NT2/D1 (cell line): ENCODE measurements around the gene PPP1R26.
"Not testable (repeated sequence)": the region's sequence is repeated elsewhere in the genome, so short reads cannot be mapped to it uniquely, and the experiment has no call there.

ENCODE experiments used
- DNase-seq: peaks from one replicate; pipeline ENCODE4 v3.0.0-alpha.2; 2011; ENCODE audit warnings: low read depth, low spot score
- H3K27me3 ChIP-seq: 2 replicates; pipeline ENCODE4 v1.6.0; 2011; ENCODE audit warnings: mild to moderate bottlenecking; ENCODE audit not compliant: insufficient read length, insufficient read depth
- H3K36me3 ChIP-seq: 2 replicates; pipeline ENCODE4 v1.6.1; 2011; ENCODE audit warnings: mild to moderate bottlenecking, low read length, mixed read lengths; ENCODE audit not compliant: insufficient read depth, insufficient read length
- H3K4me1 ChIP-seq: 2 replicates; pipeline ENCODE4 v1.5.1; 2011; ENCODE audit not compliant: insufficient read depth, insufficient read length
- H3K4me3 ChIP-seq: 2 replicates; pipeline ENCODE4 v1.5.1; 2011; ENCODE audit warnings: low read depth; ENCODE audit not compliant: insufficient read length
- H3K9ac ChIP-seq: 2 replicates; pipeline ENCODE4 v1.6.0; 2011; ENCODE audit warnings: low read depth; ENCODE audit not compliant: insufficient read length
- H3K9me3 ChIP-seq: 2 replicates; pipeline ENCODE4 v1.5.1; 2011; ENCODE audit warnings: mild to moderate bottlenecking, low read length; ENCODE audit not compliant: insufficient read depth
- SUZ12 ChIP-seq: IDR thresholded peaks from 2 replicates; pipeline ENCODE4 v1.6.1; 2011; ENCODE audit not compliant: insufficient read length, insufficient read depth; ENCODE audit errors: extremely low read depth
- YY1 ChIP-seq: IDR thresholded peaks from 2 replicates; pipeline ENCODE4 v1.6.1; 2011; ENCODE audit not compliant: insufficient read length, insufficient read depth
- ZNF274 ChIP-seq: IDR thresholded peaks from 2 replicates; pipeline ENCODE4 v1.6.1; 2011; ENCODE audit warnings: mild to moderate bottlenecking, low read depth, low read length

PPP1R26 gene

DNA sequence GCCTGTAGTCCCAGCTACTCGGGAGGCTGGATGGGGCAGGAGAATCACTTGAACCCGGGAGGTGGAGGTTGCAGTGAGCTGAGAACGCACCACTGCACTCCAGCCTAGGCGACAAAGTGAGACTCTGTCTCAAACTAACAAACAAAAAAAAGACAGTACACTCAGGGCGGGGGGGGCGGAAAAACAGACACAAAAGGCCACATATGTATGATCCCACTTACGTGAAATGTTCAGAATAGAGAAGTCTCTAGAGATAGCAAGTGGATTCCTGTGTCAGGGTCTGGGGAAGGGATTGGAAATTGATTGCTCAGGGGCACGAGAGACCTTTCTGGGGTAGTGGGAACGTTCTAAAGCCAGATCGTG, 32.6 kb downstream of the PPP1R26 start:
- Histone ChIP-seq H3K9ac (no peak overlapping the region), H3K4me3 (no peak overlapping the region), H3K36me3 (no peaks in the 10 kb centered on the region), H3K27me3 (no peaks in the 10 kb centered on the region), H3K9me3 (no peaks in the 10 kb centered on the region), H3K4me1 (no peaks in the 10 kb centered on the region)
- no peak for DNase-seq
- TF ChIP-seq SUZ12, result no peak
- no peak for TF ChIP-seq YY1
- TF ChIP-seq ZNF274, result no peak

DNA sequence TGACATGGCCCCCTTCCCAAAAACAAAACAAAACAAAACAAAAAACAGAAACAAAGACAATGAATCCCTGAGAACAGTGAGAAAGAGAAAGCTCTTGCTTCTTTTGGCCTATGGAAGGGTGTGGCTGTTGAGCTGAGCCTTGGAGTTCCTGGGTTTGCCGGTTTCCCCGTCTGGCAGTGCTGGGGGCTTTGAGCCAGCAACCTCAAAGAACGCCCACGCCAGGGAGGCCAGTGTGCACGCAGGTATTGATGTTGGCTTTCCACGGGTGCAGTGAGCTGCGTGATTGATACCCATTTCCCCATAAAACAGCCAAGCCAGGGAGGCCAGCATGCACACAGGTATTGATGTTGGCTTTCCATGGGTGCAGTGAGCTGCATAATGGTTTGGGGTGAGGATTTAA, 33.3 kb downstream of the PPP1R26 start:
- Histone ChIP-seq H3K9me3 (no peaks in the 10 kb centered on the region), H3K27me3 (no peaks in the 10 kb centered on the region), H3K4me3 (no peak overlapping the region), H3K4me1 (no peaks in the 10 kb centered on the region), H3K36me3 (no peaks in the 10 kb centered on the region), H3K9ac (no peak overlapping the region)
- DNase-seq, result no peak
- no peak for TF ChIP-seq ZNF274
- TF ChIP-seq SUZ12, result no peak
- TF ChIP-seq YY1, result no peak

DNA sequence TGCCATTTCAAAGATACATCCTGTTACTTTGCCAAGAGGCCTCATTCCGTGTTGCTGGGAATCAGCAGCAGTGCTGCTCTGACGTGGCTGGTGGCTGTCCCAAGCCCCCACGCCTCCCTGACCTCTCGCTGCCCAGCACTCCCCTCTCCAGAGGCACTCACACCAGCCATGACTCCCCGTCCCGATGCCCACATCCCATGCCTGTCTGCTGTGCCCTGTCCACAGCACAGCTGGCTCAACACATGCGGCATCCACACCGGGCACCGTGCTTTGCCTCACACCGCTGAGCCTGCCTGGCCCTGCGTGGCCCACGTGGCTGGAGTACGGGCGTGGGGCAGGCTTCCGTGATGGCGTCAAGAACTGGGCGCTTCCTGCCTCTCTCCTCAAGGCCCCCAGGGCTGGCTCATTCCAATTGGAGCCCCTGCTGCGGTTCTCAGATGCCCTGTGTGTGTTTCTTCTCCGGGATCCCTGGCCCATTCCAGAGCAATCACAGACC, 33.8 kb downstream of the PPP1R26 start:
- no peaks in the 10 kb centered on the region for H3K27me3 ChIP-seq
- no peaks in the 10 kb centered on the region for H3K4me1 ChIP-seq
- no peak overlapping the region for H3K4me3 ChIP-seq
- no peak overlapping the region for H3K9ac ChIP-seq
- TF ChIP-seq SUZ12 (no peak), ZNF274 (no peak), YY1 (no peak)
- no peaks in the 10 kb centered on the region for H3K36me3 ChIP-seq
- DNase-seq, result no peak
- no peaks in the 10 kb centered on the region for H3K9me3 ChIP-seq

DNA sequence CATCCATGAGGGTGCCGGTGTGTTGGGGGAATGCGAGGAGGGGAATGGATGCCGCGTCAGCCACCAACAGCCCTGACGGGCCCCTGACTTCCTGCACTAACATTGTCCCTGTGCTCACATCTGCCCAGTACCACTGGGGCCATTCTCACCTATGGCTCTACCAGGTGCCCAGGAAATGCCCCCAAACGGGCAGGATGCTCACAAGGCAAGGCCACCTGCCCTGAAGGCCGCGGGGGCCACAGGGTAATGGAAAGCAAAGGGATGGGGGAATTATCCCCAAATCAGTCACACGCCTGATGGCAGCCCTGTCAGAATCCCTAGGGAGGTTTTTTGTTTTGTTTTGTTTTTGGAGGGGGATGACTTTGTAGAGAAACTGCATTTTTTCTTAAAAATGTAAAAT, 34.3 kb downstream of the PPP1R26 start:
- not testable (repeated sequence) for H3K36me3 ChIP-seq, H3K9me3 ChIP-seq, H3K9ac ChIP-seq, H3K27me3 ChIP-seq, H3K4me1 ChIP-seq, H3K4me3 ChIP-seq, DNase-seq

DNA sequence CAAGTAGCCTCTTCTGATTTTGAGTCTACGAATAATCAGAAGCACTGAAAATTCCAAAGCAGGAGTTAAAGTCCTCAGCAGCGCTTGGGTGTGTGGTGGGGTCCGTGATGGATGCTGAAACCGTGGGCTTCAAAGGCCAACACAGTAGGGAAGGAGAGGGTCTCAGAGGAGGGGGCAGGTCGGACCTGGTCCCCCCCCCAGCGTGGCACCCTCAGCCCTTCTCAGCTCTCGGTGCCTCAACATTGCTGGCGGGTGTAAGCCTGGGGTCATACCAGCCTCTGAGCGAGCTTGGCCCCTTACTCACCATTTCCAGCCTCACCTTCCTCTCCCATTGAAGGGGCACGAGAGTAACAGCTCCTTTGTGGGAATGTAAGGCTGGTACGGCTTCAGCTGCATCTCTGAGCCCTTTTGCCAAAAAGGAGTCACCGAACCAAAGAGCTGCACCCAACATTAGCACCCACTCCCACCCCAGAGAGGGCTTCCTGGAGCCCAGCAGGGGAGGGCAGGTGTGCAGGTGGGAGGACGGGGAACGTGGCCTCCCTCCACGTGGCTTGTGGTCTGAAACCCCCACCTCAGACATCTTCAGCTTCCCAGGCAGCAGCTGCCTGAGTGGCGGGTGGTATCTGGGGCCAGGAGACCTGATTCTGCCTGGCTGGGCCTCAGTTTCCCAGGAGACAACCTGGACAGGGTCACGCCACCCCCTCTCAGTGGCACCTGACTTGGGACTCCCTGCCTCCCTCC, 34.9 kb downstream of the PPP1R26 start:
- no peak for DNase-seq
- Histone ChIP-seq H3K9me3 (no peaks in the 10 kb centered on the region), H3K4me1 (no peaks in the 10 kb centered on the region), H3K36me3 (no peaks in the 10 kb centered on the region), H3K27me3 (no peaks in the 10 kb centered on the region), H3K4me3 (no peak overlapping the region), H3K9ac (no peak overlapping the region)
- TF ChIP-seq SUZ12 (no peak), YY1 (no peak), ZNF274 (no peak)

DNA sequence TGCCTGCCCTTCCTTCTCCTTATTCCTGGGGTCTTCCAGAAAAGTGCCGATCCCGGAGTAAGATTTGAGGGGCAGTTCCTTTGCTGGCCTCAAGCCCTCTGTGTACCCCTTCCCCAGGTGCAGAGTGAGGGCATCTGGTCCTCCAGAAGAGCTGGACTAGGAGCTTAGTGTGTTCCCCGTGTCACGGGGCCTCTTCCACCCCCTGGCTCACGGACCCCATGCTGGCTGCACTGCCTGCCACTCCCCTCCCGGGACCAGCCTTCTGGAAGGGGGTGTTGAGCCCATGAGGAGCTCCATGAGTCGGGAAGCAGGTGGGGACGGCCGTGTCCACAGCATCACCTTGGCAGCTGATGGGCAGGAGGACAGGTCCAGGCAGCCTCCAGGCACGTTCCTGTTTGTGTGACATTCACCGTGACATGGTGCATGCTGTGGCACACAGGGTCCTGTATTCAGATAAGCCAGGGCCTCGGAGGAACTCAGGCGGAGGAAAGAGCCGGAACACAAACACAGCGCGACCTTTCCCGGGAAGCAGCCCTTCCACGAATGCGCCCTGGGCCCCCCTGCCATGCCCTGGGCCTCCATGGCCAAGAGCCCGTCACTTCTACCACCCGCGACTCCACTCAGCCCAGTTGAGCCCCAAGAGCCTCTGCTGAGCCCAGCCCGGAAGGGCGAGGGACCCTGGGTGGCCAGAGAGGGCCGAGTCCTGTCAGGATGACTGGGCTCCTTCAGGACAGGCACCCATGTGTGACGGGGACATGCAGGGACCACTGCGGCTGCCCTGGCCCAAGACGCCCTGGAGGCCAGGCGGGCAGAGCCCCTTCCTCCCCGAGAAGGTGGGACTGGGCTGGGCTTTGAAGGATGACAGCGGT, 35.7 kb downstream of the PPP1R26 start:
- H3K36me3 ChIP-seq, result no peaks in the 10 kb centered on the region
- H3K9me3 ChIP-seq, result no peaks in the 10 kb centered on the region
- no peak for DNase-seq
- H3K9ac ChIP-seq, result no peak overlapping the region
- no peak for TF ChIP-seq YY1
- no peak for TF ChIP-seq SUZ12
- no peak for TF ChIP-seq ZNF274
- no peak overlapping the region for H3K4me3 ChIP-seq
- H3K4me1 ChIP-seq, result no peaks in the 10 kb centered on the region
- no peaks in the 10 kb centered on the region for H3K27me3 ChIP-seq

DNA sequence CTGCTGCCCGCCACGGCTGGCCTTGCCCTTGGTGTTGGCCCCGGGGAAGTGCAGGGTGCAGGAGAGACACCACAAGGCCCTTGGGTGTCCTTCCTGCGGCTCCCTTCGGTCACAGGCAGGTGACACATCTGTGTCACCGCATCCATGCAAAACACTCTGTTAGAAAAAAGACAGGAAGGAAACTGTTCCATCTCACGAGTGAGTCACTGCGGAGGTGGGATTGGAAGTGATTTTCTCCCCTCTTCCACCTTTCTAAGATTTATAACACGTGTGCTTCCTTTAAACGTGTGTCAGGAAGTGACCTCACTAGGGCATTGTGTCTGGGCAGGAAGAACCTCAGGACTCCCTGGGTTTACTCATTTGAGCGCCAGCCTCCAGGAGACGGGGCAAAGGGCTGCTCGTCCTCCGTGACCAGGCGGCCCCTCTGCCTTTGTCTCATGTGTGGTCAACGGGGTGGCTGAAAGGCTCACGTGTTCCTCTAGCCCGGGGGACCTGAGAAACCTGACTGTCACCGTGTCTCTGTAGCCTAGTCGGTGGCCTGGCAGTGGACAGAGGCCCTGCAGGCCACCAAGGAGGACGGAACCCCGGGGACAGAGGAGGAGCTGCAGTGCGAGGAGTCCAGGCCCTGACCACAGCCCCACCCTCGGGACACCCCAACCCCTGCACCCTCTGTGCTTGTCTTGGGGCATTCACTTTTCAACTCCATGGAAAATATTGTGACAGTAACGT, 36.7 kb downstream of the PPP1R26 start:
- H3K4me1 ChIP-seq, result no peaks in the 10 kb centered on the region
- TF ChIP-seq SUZ12, result no peak

More for the DNA sequence above, 36.7 kb downstream of the PPP1R26 start:
- Histone ChIP-seq H3K36me3 (no peaks in the 10 kb centered on the region), H3K27me3 (no peaks in the 10 kb centered on the region), H3K9ac (no peak overlapping the region), H3K4me3 (no peak overlapping the region), H3K9me3 (no peaks in the 10 kb centered on the region)
- DNase-seq, result no peak
